Measurements from ENCODE around the gene HTR4. TPM values are rescaled to one million over a fixed set of nuclear protein-coding genes. Genes with fewer than 3 reads are reported as not detected.

HTR4 gene
- total RNA-seq, 3 donors from 2014 or later = 15.0 to 18.8 (median 17.3) TPM

DNA sequence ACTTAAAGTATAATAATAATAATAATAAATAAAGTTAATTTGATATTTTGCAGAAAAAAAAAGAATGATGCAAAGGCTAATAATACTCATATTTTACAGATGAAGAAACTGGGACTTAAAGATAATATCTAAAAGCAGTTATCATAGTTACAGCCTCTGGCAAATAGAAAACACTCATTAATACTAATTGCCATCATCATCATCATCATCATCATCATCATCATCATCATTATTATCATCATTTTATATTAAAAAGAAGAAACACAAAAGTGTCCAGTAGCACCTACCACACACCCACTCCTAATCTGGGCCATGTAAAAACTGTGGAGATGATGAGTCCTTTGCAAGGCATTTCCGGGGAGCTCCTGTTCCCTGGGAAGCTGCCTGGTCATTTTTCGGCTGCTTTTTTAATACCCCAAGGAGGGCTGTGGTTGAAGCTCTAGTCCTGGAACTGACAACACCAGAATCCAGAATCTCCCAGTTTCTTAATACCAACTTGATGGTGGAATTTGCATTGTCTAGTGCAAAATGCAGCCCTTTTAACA is 70.8 kb downstream of the HTR4 start:
- no peak for ATAC-seq
- no peaks in the 10 kb centered on the region for H3K4me1 ChIP-seq (ENCODE audit: low read depth)
- TF ChIP-seq, protein P1, sequence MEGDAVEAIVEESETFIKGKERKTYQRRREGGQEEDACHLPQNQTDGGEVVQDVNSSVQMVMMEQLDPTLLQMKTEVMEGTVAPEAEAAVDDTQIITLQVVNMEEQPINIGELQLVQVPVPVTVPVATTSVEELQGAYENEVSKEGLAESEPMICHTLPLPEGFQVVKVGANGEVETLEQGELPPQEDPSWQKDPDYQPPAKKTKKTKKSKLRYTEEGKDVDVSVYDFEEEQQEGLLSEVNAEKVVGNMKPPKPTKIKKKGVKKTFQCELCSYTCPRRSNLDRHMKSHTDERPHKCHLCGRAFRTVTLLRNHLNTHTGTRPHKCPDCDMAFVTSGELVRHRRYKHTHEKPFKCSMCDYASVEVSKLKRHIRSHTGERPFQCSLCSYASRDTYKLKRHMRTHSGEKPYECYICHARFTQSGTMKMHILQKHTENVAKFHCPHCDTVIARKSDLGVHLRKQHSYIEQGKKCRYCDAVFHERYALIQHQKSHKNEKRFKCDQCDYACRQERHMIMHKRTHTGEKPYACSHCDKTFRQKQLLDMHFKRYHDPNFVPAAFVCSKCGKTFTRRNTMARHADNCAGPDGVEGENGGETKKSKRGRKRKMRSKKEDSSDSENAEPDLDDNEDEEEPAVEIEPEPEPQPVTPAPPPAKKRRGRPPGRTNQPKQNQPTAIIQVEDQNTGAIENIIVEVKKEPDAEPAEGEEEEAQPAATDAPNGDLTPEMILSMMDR (IDR thresholded peaks at IDR 0.05) = no peak
- H3K9me3 ChIP-seq = no peaks in the 10 kb centered on the region
- H3K36me3 ChIP-seq (ENCODE audit: low read depth) = no peaks in the 10 kb centered on the region
- intact Hi-C loops (cut with DNase I, micrococcal nuclease) = no loop called here
- H3K4me3 ChIP-seq = no peak overlapping the region
- DNase-seq = no peak

DNA sequence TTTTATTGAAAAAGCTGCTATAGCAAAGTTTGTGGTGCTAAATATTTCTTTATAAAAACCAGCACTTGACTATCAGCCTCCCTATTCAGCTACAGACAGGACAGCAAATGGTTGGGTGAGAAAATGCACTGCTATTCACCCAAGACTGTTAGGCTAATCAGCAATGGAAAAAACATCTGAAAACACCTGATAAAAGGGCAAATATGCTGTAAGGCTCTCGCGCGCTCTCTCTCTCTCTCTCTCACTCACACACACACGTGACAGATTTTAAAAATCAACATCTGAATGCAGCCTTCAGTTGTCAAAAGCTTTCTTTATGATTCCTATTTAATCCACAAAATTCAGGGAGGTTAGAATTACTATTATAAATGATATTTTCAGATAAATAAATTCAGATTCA is 80.2 kb downstream of the HTR4 start:
- ATAC-seq (no peak), DNase-seq (no peak)
- intact Hi-C loops (cut with DNase I, micrococcal nuclease) = no loop called here
- TF ChIP-seq, protein P1 (IDR thresholded peaks at IDR 0.05) = no peak
- no peaks in the 10 kb centered on the region for H3K4me1 ChIP-seq (ENCODE audit: low read depth)
- no peaks in the 10 kb centered on the region for H3K36me3 ChIP-seq (ENCODE audit: low read depth)
- H3K4me3 ChIP-seq = no peak overlapping the region
- no peaks in the 10 kb centered on the region for H3K9me3 ChIP-seq

DNA sequence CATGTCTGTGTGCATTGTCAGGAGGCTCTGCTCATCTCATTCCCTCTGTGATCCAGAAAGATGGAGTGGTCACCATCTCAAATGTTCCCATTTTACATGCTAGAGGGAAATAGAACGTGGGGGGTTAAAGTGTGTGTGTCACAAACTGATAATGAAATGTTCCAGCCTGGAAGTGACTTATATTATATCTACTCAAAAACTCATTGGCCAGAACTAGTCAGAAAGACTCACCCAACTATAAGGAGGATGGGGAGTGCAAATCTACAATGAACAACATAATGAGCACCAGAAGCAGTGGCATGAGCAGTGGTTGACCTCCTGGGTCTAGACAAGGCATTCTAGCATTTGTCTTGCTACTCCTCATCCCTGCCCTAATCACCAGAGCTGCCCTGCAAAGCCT is 81.0 kb downstream of the HTR4 start:
- Histone ChIP-seq H3K36me3 (ENCODE audit: low read depth) (no peaks in the 10 kb centered on the region), H3K4me1 (ENCODE audit: low read depth) (no peaks in the 10 kb centered on the region), H3K4me3 (no peak overlapping the region), H3K9me3 (no peaks in the 10 kb centered on the region)
- TF ChIP-seq, protein P1 (IDR thresholded peaks at IDR 0.05) = no peak
- DNase-seq (no peak), ATAC-seq (no peak)
- intact Hi-C loops (cut with DNase I, micrococcal nuclease) = no loop called here

DNA sequence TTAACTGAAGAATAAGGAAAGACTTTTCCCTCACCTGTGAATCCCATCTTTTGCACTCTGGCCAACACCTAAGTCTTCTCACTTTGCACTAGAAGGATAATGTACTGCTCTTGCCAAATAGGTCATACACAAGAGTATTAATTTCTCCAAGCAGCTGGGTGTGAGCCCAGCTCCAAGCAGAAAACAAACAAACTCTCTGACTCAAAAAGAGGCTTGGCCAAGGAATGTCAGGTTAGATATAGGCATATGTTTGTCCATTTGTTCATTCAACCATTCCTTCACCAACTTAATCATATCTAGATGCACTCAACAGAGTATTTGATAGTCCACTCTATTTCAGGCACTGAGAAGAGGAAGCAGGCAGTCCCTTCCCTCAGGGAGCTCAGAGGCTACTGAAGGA is 84.4 kb downstream of the HTR4 start:
- no peaks in the 10 kb centered on the region for H3K9me3 ChIP-seq
- no peak overlapping the region for H3K4me3 ChIP-seq
- TF ChIP-seq, protein P1 (IDR thresholded peaks at IDR 0.05) = no peak
- H3K36me3 ChIP-seq (ENCODE audit: low read depth) = no peaks in the 10 kb centered on the region
- ATAC-seq (peak; percentile 62), DNase-seq (no peak)
- intact Hi-C loops (cut with DNase I, micrococcal nuclease) = no loop called here
- H3K4me1 ChIP-seq (ENCODE audit: low read depth) = no peaks in the 10 kb centered on the region

DNA sequence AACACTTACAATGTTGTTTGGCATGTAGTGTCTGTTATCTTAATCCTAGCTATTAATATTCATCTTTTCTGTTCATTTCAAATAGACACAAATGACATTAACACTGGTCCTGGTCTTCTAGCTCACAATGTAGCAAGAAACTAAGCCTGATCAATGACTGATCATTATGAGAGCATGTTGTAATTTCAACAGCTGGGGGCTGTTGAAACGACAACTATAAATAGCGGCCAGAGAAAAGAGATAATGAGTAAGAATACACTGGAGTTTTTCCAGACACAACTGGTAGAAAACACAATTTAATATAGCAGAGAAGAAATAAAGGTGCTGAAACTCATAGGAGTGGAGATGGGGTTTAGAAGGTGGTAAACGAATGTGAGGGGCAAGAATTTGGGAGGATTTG is 89.2 kb downstream of the HTR4 start:
- no peak overlapping the region for H3K4me3 ChIP-seq
- no peaks in the 10 kb centered on the region for H3K4me1 ChIP-seq (ENCODE audit: low read depth)
- H3K36me3 ChIP-seq (ENCODE audit: low read depth) = no peaks in the 10 kb centered on the region
- DNase-seq (no peak), ATAC-seq (no peak)
- TF ChIP-seq, protein P1 (IDR thresholded peaks at IDR 0.05) = no peak
- intact Hi-C loops (cut with DNase I, micrococcal nuclease) = no loop called here
- no peaks in the 10 kb centered on the region for H3K9me3 ChIP-seq

DNA sequence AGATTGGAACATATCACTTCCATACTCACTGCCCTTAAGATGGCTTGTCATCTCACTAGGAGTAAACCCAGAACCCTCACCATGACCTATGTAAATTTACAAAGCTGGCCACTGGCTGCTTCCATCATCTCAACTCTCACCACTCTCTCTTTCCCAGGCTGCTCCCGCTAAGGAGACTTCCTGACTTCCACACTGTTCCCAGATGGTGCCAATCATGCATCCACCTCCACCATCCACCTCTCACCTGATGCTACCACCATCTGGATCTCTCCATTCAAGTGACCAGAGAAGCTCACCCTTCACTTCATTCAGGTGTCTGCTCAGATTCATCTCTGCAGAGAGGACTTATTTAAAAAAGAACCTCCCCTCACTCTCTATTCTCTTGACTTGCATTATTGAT is 91.3 kb downstream of the HTR4 start:
- Histone ChIP-seq H3K4me1 (ENCODE audit: low read depth) (no peaks in the 10 kb centered on the region), H3K9me3 (no peaks in the 10 kb centered on the region), H3K36me3 (ENCODE audit: low read depth) (no peaks in the 10 kb centered on the region), H3K4me3 (no peak overlapping the region)
- intact Hi-C loops (cut with DNase I, micrococcal nuclease) = no loop called here
- no peak for ATAC-seq
- no peak for DNase-seq
- TF ChIP-seq, protein P1 (IDR thresholded peaks at IDR 0.05) = no peak
